Vein endothelial cell (primary cell): ENCODE results near the gene ZNF208. TPM values are rescaled to one million over a fixed set of nuclear protein-coding genes. Genes with fewer than 3 reads are reported as not detected.

Source experiments
- total RNA-seq: library from RNA; depleted of rRNA; stranded (reverse); fragments of >200 nt; gene quantifications from 2 replicates; pipeline ENCODE4 v1.2.3, GENCODE V29; 2012

ZNF208 gene
- 0.19 TPM in 1 of 2 replicates, not detected in the other for total RNA-seq

GRCh38 chr19:22010437-22011143, at the start of gene ZNF208:
TSS of gene ZNF208 (minus strand) at chr19:22010943. CDS start at chr19:22010794, 149 bp downstream.

Other genes with a start within 250 kb of the ZNF208 start
- gene ZNF100, start 243.4 kb downstream of the ZNF208 start, total RNA-seq = 9.1 and 10.9 TPM in 2 replicates
- gene ZNF43, start 174.8 kb downstream of the ZNF208 start, total RNA-seq = 14.7 and 16.8 TPM in 2 replicates
- gene ZNF257, start 41.5 kb upstream of the ZNF208 start, total RNA-seq = 0.98 and 1.8 TPM in 2 replicates
- gene ZNF676, start 186.0 kb upstream of the ZNF208 start, total RNA-seq = under 0.01 and 0.10 TPM in 2 replicates